Keratinocyte (primary cell): ENCODE measurements around the gene LARGE1. TPM values are rescaled to one million over a fixed set of nuclear protein-coding genes. Genes with fewer than 3 reads are reported as not detected.

Source experiments
- DNase-seq: peaks from one replicate; pipeline ENCODE4 v3.0.0-alpha.2; 2011; ENCODE audit warnings: low read depth, missing footprints, low spot score
- FAIRE-seq: peaks from 2 replicates; lab custom pipeline; 2011; peaks lifted over from hg19 to GRCh38; lab: Jason Lieb, UNC
- H2AFZ ChIP-seq: 2 replicates; pipeline ENCODE4 v1.6.0; 2012; ENCODE audit warnings: low read length, control low read depth, inconsistent platforms; ENCODE audit not compliant: control insufficient read depth
- H3K27ac ChIP-seq: 2 replicates; pipeline ENCODE4 v1.5.1; 2011; ENCODE audit warnings: low read length; ENCODE audit not compliant: control insufficient read depth, insufficient read depth
- H3K27me3 ChIP-seq: 3 replicates; pipeline ENCODE4 v1.6.0; 2011; ENCODE audit warnings: low read length; ENCODE audit not compliant: control insufficient read depth, insufficient read depth; ENCODE audit errors: extremely low read depth
- H3K36me3 ChIP-seq, 2 experiments: 2 replicates in 1 of 2; 3 replicates in 1 of 2; pipeline ENCODE4 v1.5.1; 2011; ENCODE audit warnings: low read length in 2 of 2, mild to moderate bottlenecking in 1 of 2; ENCODE audit not compliant: control insufficient read depth in 2 of 2, insufficient read depth in 2 of 2; ENCODE audit errors: extremely low read depth in 1 of 2
- H3K4me1 ChIP-seq: 3 replicates; pipeline ENCODE4 v1.5.1; 2011; ENCODE audit warnings: low read length; ENCODE audit not compliant: control insufficient read depth, insufficient read depth; ENCODE audit errors: extremely low read depth
- H3K4me2 ChIP-seq: 3 replicates; pipeline ENCODE4 v1.6.0; 2011; ENCODE audit warnings: low read depth, low read length; ENCODE audit not compliant: control insufficient read depth, insufficient read depth; ENCODE audit errors: extremely low read depth
- H3K4me3 ChIP-seq, 3 experiments: fragments of 200-600 bp in 1 of 3; sonication (generic) in 1 of 3; 2 replicates in 2 of 3; 3 replicates in 1 of 3; pipeline ENCODE4 v1.5.1; 2011 to 2016; ENCODE audit warnings: low read length in 3 of 3, mild to moderate bottlenecking in 3 of 3, control low read depth in 2 of 3, inconsistent platforms in 1 of 3, low read depth in 1 of 3, mixed read lengths in 1 of 3, mixed run types in 1 of 3, moderate library complexity in 1 of 3; ENCODE audit not compliant: control insufficient read depth in 2 of 3, insufficient read depth in 2 of 3; ENCODE audit errors: extremely low read depth in 1 of 3
- H3K79me2 ChIP-seq: 2 replicates; pipeline ENCODE4 v1.6.0; 2012; ENCODE audit warnings: low read length; ENCODE audit not compliant: control insufficient read depth, insufficient read depth
- H3K9ac ChIP-seq: 3 replicates; pipeline ENCODE4 v1.6.0; 2011; ENCODE audit warnings: low read length; ENCODE audit not compliant: control insufficient read depth, insufficient read depth; ENCODE audit errors: extremely low read depth
- H3K9me1 ChIP-seq: 3 replicates; pipeline ENCODE4 v1.6.0; 2011; ENCODE audit warnings: low read length; ENCODE audit not compliant: control insufficient read depth, insufficient read depth; ENCODE audit errors: extremely low read depth
- H3K9me3 ChIP-seq: 2 replicates; pipeline ENCODE4 v1.5.1; 2012; ENCODE audit warnings: low read depth, low read length; ENCODE audit not compliant: control insufficient read depth
- H4K20me1 ChIP-seq: 3 replicates; pipeline ENCODE4 v1.6.0; 2011; ENCODE audit warnings: low read length; ENCODE audit not compliant: control insufficient read depth, insufficient read depth; ENCODE audit errors: extremely low read depth
- EZH2 ChIP-seq: IDR thresholded peaks from one replicate; pipeline ENCODE4 v1.6.1; 2012; ENCODE audit warnings: inconsistent platforms, mild to moderate bottlenecking, low read length, moderate library complexity
- dilution Hi-C: fragments of 300-500 bp; cut with MboI; formaldehyde crosslinking; loops from one replicate; pipeline ENCODE4 v1.7.0; 2020; ENCODE audit warnings: low sequenced_read_pairs; ENCODE audit not compliant: extremely low pct_ligation_motif_present
- polyA plus RNA-seq, 5 experiments: library from polyadenylated mRNA; depleted of rRNA in 3 of 5; stranded (reverse) in 3 of 5; stranded (forward) in 1 of 5; unstranded in 1 of 5; fragments of >200 nt; gene quantifications; 1 replicate in 1 of 5; 2 replicates in 3 of 5; 3 replicates in 1 of 5; pipeline versions ENCODE4 v1.2.1 to v1.2.3, GENCODE V29; 2011 to 2012; ENCODE audit warnings: missing spikeins in 2 of 5, low read depth in 1 of 5, low replicate concordance in 1 of 5
- TF ChIP-seq, protein P1 (sequence below), 3 experiments: IDR thresholded peaks in 1 of 3; conservative IDR thresholded peaks in 1 of 3; optimal IDR thresholded peaks in 1 of 3; 2 replicates in 2 of 3; 3 replicates in 1 of 3; pipeline versions ENCODE3 to v1.5.1; 2011; ENCODE audit warnings: low read length in 3 of 3, mild to moderate bottlenecking in 3 of 3, moderate library complexity in 2 of 3, control low read depth in 1 of 3, inconsistent platforms in 1 of 3; ENCODE audit not compliant: insufficient read depth in 2 of 3; ENCODE audit errors: extremely low read depth in 1 of 3

LARGE1 gene
- polyA plus RNA-seq, 1 donor (not counting 4 experiments of a cell fraction or from before 2014, with no cell fraction given) = 4.5 TPM

GRCh38 chr22:33418484-33418883 is 501.8 kb downstream of the LARGE1 start:
- H3K9ac ChIP-seq = no peak overlapping the region
- FAIRE-seq (no peak), DNase-seq (no peak)
- no peak for TF ChIP-seq EZH2
- TF ChIP-seq, protein P1, sequence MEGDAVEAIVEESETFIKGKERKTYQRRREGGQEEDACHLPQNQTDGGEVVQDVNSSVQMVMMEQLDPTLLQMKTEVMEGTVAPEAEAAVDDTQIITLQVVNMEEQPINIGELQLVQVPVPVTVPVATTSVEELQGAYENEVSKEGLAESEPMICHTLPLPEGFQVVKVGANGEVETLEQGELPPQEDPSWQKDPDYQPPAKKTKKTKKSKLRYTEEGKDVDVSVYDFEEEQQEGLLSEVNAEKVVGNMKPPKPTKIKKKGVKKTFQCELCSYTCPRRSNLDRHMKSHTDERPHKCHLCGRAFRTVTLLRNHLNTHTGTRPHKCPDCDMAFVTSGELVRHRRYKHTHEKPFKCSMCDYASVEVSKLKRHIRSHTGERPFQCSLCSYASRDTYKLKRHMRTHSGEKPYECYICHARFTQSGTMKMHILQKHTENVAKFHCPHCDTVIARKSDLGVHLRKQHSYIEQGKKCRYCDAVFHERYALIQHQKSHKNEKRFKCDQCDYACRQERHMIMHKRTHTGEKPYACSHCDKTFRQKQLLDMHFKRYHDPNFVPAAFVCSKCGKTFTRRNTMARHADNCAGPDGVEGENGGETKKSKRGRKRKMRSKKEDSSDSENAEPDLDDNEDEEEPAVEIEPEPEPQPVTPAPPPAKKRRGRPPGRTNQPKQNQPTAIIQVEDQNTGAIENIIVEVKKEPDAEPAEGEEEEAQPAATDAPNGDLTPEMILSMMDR (optimal IDR thresholded peaks at IDR 0.05 in 1 of 3, IDR thresholded peaks at IDR 0.05 in 1 of 3, conservative IDR thresholded peaks at IDR 0.05 in 1 of 3; ENCODE audit: extremely low read depth in 1 of 3, insufficient read depth in 2 of 3, low read length in 3 of 3) = no peak
- no peak overlapping the region for H3K4me3 ChIP-seq
- no peak overlapping the region for H3K4me2 ChIP-seq
- no peaks in the 10 kb centered on the region for H3K79me2 ChIP-seq
- H3K27me3 ChIP-seq = no peaks in the 10 kb centered on the region
- no peaks in the 10 kb centered on the region for H4K20me1 ChIP-seq
- no peaks in the 10 kb centered on the region for H3K9me3 ChIP-seq
- no peaks in the 10 kb centered on the region for H3K4me1 ChIP-seq
- H2AFZ ChIP-seq = no peak overlapping the region
- dilution Hi-C loops = no loop called here
- no peak overlapping the region for H3K27ac ChIP-seq
- H3K9me1 ChIP-seq = no peaks in the 10 kb centered on the region
- H3K36me3 ChIP-seq = no peaks in the 10 kb centered on the region

GRCh38 chr22:33415401-33415800 is 504.9 kb downstream of the LARGE1 start:
- dilution Hi-C loops = no loop called here

More at GRCh38 chr22:33415401-33415800, 504.9 kb downstream of the LARGE1 start:
- H3K4me3 ChIP-seq = no peak overlapping the region
- no peaks in the 10 kb centered on the region for H3K36me3 ChIP-seq
- no peaks in the 10 kb centered on the region for H3K9me1 ChIP-seq
- H4K20me1 ChIP-seq = no peaks in the 10 kb centered on the region
- no peak for TF ChIP-seq EZH2
- TF ChIP-seq, protein P1 (optimal IDR thresholded peaks at IDR 0.05 in 1 of 3, IDR thresholded peaks at IDR 0.05 in 1 of 3, conservative IDR thresholded peaks at IDR 0.05 in 1 of 3; ENCODE audit: extremely low read depth in 1 of 3, insufficient read depth in 2 of 3, low read length in 3 of 3) = no peak
- FAIRE-seq (no peak), DNase-seq (no peak)
- H3K4me2 ChIP-seq = no peak overlapping the region
- H3K4me1 ChIP-seq = no peaks in the 10 kb centered on the region
- no peak overlapping the region for H3K27ac ChIP-seq
- no peaks in the 10 kb centered on the region for H3K27me3 ChIP-seq
- no peak overlapping the region for H3K9ac ChIP-seq
- H3K79me2 ChIP-seq = no peaks in the 10 kb centered on the region
- H2AFZ ChIP-seq = no peak overlapping the region
- H3K9me3 ChIP-seq = no peaks in the 10 kb centered on the region
